Adrenal gland (tissue), 12 donors: Measurements from ENCODE around the gene DPP6. TPM values are rescaled to one million over a fixed set of nuclear protein-coding genes. Genes with fewer than 3 reads are reported as not detected.

Experiments used
- DNase-seq, 7 donors: peaks; one replicate each; pipeline ENCODE4 v3.0.0-alpha.2; 2019 to 2020
- H3K27ac ChIP-seq, 5 donors: fragments of 200-600 bp; sonication (generic) in 4 of 5; 1 replicate in 3 of 5; 2 replicates in 2 of 5; pipeline versions ENCODE4 v1.5.1 to v1.8.0; 2016 to 2020; ENCODE audit warnings: mild to moderate bottlenecking in 1 of 5
- H3K27me3 ChIP-seq: fragments of 200-600 bp; 2 replicates; pipeline ENCODE4 v1.8.0; 2021
- H3K36me3 ChIP-seq, 2 donors: fragments of 200-600 bp; replicated peaks in 1 of 2; 1 replicate in 1 of 2; 2 replicates in 1 of 2; pipeline versions ENCODE4 v1.5.1 to v1.8.0; 2018 to 2022
- H3K4me1 ChIP-seq, 2 donors: fragments of 200-600 bp; replicated peaks in 1 of 2; 1 replicate in 1 of 2; 2 replicates in 1 of 2; pipeline versions ENCODE4 v1.5.1 to v1.8.0; 2018 to 2021
- H3K4me3 ChIP-seq, 4 donors: fragments of 200-600 bp; sonication (generic) in 3 of 4; one replicate each; pipeline ENCODE4 v1.5.1; 2016 to 2018
- H3K9me3 ChIP-seq, 3 donors: fragments of 200-600 bp; sonication (generic) in 1 of 3; replicated peaks in 1 of 3; 1 replicate in 2 of 3; 2 replicates in 1 of 3; pipeline versions ENCODE4 v1.5.1 to v1.8.0; 2016 to 2021
- POLR2A ChIP-seq, 2 donors: fragments of 450-650 bp; IDR thresholded peaks; one replicate each; pipeline ENCODE4 v1.6.1; 2017; ENCODE audit warnings: antibody characterized with exemption in 2 of 2, mild to moderate bottlenecking in 2 of 2, moderate library complexity in 1 of 2
- WGBS, 4 donors: extraction: QIAGEN DNeasy Blood & Tissue Kit in 2 of 4; methylation state at CpG; one replicate each; pipeline versions ENCODE4 v1.1.5 to v1.1.7; 2013 to 2017; 5-methylcytosine and 5-hydroxymethylcytosine counted together
- intact Hi-C, 2 donors: fragments of 100-400 bp; cut with DNase I; formaldehyde crosslinking; loops; one replicate each; pipeline versions ENCODE4 v1.14.1 to v1.15.0; 2022 to 2023
- polyA plus RNA-seq, 3 donors: library from polyadenylated mRNA; stranded (reverse); fragments of 200-250 nt in 2 of 3; fragments of 350-450 nt in 1 of 3; fragmentation: Illumina TruSeq in 1 of 3; extraction: RNeasy Lipid Tissue Mini Kit (QIAGEN cat#74804) in 1 of 3; gene quantifications; one replicate each; pipeline ENCODE4 v1.2.3, GENCODE V29; 2013 to 2014
- total RNA-seq, 9 donors: library from RNA; depleted of rRNA in 4 of 9; stranded (reverse); fragments of >200 nt in 4 of 9; fragments of 120-200 nt in 1 of 9; fragmentation: NEBNext Ultra II Directional in 1 of 9; extraction: Animal tissue kit (Norgen Biotek cat#: 25700) in 1 of 9; gene quantifications; one replicate each; pipeline versions ENCODE4 v1.1.0 to v1.2.4, GENCODE V29; 2013 to 2023
- TF ChIP-seq, protein P1 (sequence below), 6 experiments: fragments of 450-650 bp in 4 of 6; fragments of 200-600 bp in 2 of 6; sonication (generic) in 1 of 6; IDR thresholded peaks; 1 replicate in 5 of 6; 2 replicates in 1 of 6; pipeline versions ENCODE4 v1.5.1 to v1.8.0; 2016 to 2021; ENCODE audit warnings: antibody characterized with exemption in 6 of 6, mild to moderate bottlenecking in 2 of 6, moderate library complexity in 1 of 6
- donor health status: healthy with polysubstance abuse.
- donor health status: Bipolar disorder and iron deficiency.
- donor health status: DM: yes; HTN: yes; CAD: no.
- donor health status: DM: no; HTN: no; CAD: no.
- donor health status: DM: no; HTN: no; CAD: no.
- donor health status: DM: yes; HTN: yes; CAD: no.

Gene DPP6
- total and polyA plus RNA-seq, 12 donors: 0.39 to 13.1 (median 5.1) TPM

- Histone ChIP-seq H3K9me3 (no peaks in the 10 kb centered on the region), H3K27ac (no peak overlapping the region), H3K27me3 (no peaks in the 10 kb centered on the region), H3K36me3 (no peaks in the 10 kb centered on the region), H3K4me3 (no peak overlapping the region), H3K4me1 (no peaks in the 10 kb centered on the region)
- intact Hi-C loops: no loop called here
- WGBS, 4 donors: 68 to 83% (median 75%) methylated on average over 5 of the region's 5 CpGs
- DNase-seq: no peak
- TF ChIP-seq POLR2A (IDR thresholded peaks at IDR 0.05): no peak
- TF ChIP-seq, protein P1, sequence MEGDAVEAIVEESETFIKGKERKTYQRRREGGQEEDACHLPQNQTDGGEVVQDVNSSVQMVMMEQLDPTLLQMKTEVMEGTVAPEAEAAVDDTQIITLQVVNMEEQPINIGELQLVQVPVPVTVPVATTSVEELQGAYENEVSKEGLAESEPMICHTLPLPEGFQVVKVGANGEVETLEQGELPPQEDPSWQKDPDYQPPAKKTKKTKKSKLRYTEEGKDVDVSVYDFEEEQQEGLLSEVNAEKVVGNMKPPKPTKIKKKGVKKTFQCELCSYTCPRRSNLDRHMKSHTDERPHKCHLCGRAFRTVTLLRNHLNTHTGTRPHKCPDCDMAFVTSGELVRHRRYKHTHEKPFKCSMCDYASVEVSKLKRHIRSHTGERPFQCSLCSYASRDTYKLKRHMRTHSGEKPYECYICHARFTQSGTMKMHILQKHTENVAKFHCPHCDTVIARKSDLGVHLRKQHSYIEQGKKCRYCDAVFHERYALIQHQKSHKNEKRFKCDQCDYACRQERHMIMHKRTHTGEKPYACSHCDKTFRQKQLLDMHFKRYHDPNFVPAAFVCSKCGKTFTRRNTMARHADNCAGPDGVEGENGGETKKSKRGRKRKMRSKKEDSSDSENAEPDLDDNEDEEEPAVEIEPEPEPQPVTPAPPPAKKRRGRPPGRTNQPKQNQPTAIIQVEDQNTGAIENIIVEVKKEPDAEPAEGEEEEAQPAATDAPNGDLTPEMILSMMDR (IDR thresholded peaks at IDR 0.05): no peak
Measured at GRCh38 chr7:154627646-154628290, 575.6 kb downstream of the DPP6 start.

- H3K27me3 ChIP-seq: no peaks in the 10 kb centered on the region
- H3K4me1 ChIP-seq: no peaks in the 10 kb centered on the region
- H3K27ac ChIP-seq: no peak overlapping the region
- whole genome bisulfite sequencing, 4 donors: 43 to 63% (median 52%) methylated on average over 7 of the region's 7 CpGs
- H3K4me3 ChIP-seq: no peak overlapping the region
- no peak for DNase-seq
- TF ChIP-seq, protein P1 (IDR thresholded peaks at IDR 0.05): no peak
- TF ChIP-seq POLR2A (IDR thresholded peaks at IDR 0.05): no peak
- H3K36me3 ChIP-seq: no peaks in the 10 kb centered on the region
- no peaks in the 10 kb centered on the region for H3K9me3 ChIP-seq
- intact Hi-C loops: no loop called here
Measured at GRCh38 chr7:154628556-154628955, 576.4 kb downstream of the DPP6 start.

- Histone ChIP-seq H3K9me3 (no peaks in the 10 kb centered on the region), H3K4me1 (no peaks in the 10 kb centered on the region), H3K27me3 (no peaks in the 10 kb centered on the region), H3K4me3 (no peak overlapping the region), H3K36me3 (no peaks in the 10 kb centered on the region), H3K27ac (no peak overlapping the region)
- intact Hi-C loops: no loop called here
- DNase-seq: no peak
- WGBS, 4 donors: 53 to 65% (median 54%) methylated on average over 4 of the region's 4 CpGs
- no peak for TF ChIP-seq POLR2A (IDR thresholded peaks at IDR 0.05)
Measured at GRCh38 chr7:154631162-154631561, 579.0 kb downstream of the DPP6 start.

DNA sequence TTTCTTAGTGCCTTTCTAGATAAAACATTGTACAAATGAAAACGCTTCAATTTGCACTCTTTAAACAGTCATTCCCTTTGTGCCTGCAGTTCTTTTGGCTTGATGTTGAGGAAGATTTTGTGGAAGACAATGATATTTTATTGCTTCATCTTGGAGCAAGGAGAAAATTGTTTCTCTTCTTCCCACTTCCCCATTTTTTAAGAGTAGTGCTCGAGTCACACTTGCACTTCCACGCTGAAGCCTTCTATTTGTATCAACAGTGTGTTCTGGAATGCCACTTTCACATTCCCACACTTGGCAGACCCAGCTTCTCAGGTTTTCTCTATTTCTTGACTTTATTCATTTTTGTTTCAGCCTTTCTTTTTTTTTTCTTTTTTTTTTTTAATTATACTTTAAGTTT lies 581.4 kb downstream of the DPP6 start:
- no peak for DNase-seq
- intact Hi-C loops: no loop called here
- no peak overlapping the region for H3K27ac ChIP-seq
- 64 to 88% (median 87%) methylated on average over 3 of the region's 3 CpGs for WGBS, 4 donors
- no peak overlapping the region for H3K4me3 ChIP-seq
- H3K27me3 ChIP-seq: no peaks in the 10 kb centered on the region
- no peaks in the 10 kb centered on the region for H3K9me3 ChIP-seq
- TF ChIP-seq, protein P1 (IDR thresholded peaks at IDR 0.05): no peak
- TF ChIP-seq POLR2A (IDR thresholded peaks at IDR 0.05): no peak
- no peaks in the 10 kb centered on the region for H3K36me3 ChIP-seq
- H3K4me1 ChIP-seq: no peaks in the 10 kb centered on the region

GRCh38 chr7:154638286-154638685 lies 586.1 kb downstream of the DPP6 start:
- H3K4me3 ChIP-seq: no peak overlapping the region
- WGBS, 4 donors: 46 to 56% (median 53%) methylated on average over 9 of the region's 9 CpGs
- H3K4me1 ChIP-seq: no peaks in the 10 kb centered on the region
- no peak for DNase-seq
- no peak for TF ChIP-seq POLR2A (IDR thresholded peaks at IDR 0.05)
- TF ChIP-seq, protein P1 (IDR thresholded peaks at IDR 0.05): no peak
- H3K27me3 ChIP-seq: no peaks in the 10 kb centered on the region
- H3K9me3 ChIP-seq: no peaks in the 10 kb centered on the region
- H3K36me3 ChIP-seq: no peaks in the 10 kb centered on the region
- intact Hi-C loops: no loop called here
- H3K27ac ChIP-seq: no peak overlapping the region
